Measurements from ENCODE around the gene CHAF1B.
"Not testable (repeated sequence)": the region's sequence is repeated elsewhere in the genome, so short reads cannot be mapped to it uniquely, and the experiment has no call there.

DNA sequence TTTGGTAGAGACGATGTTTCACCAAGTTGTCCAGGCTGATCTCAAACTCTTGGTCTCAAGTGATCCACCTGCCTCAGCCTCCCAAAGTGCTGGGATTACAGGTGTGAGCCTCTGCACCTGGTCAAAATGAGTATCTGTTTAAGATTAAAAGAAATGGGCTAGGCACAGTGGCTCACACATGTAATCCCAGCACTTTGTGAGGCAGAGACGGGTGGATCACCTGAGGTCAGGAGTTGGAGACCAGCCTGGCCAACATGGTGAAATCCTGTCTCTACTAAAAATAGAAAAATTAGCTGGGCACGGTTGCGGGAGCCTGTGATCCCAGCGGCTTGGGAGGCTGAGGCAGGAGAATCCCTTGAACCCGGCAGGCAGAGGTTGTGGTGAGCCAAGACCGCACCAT is 42.6 kb upstream of the CHAF1B start:
- not testable (repeated sequence) for TF ChIP-seq EZH2phosphoT487 (conservative IDR thresholded peaks at IDR 0.05; ENCODE audit: low read length)
- TF ChIP-seq, protein P1, sequence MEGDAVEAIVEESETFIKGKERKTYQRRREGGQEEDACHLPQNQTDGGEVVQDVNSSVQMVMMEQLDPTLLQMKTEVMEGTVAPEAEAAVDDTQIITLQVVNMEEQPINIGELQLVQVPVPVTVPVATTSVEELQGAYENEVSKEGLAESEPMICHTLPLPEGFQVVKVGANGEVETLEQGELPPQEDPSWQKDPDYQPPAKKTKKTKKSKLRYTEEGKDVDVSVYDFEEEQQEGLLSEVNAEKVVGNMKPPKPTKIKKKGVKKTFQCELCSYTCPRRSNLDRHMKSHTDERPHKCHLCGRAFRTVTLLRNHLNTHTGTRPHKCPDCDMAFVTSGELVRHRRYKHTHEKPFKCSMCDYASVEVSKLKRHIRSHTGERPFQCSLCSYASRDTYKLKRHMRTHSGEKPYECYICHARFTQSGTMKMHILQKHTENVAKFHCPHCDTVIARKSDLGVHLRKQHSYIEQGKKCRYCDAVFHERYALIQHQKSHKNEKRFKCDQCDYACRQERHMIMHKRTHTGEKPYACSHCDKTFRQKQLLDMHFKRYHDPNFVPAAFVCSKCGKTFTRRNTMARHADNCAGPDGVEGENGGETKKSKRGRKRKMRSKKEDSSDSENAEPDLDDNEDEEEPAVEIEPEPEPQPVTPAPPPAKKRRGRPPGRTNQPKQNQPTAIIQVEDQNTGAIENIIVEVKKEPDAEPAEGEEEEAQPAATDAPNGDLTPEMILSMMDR (IDR thresholded peaks at IDR 0.05; ENCODE audit: insufficient read depth, low read length, poor library complexity, severe bottlenecking) = not testable (repeated sequence)
